Astrocyte (in vitro differentiated cells and primary cell): ENCODE results near the gene IST1. TPM values are rescaled to one million over a fixed set of nuclear protein-coding genes. Genes with fewer than 3 reads are reported as not detected.

Source experiments
- DNase-seq: peaks from one replicate; pipeline ENCODE4 v3.0.0-alpha.2; 2010; ENCODE audit warnings: low read depth
- FAIRE-seq: peaks from 2 replicates; lab custom pipeline; 2011; peaks lifted over from hg19 to GRCh38; lab: Jason Lieb, UNC
- H2AFZ ChIP-seq: 2 replicates; pipeline ENCODE4 v1.6.0; 2012; ENCODE audit warnings: low read depth, low read length, inconsistent platforms
- H3K27ac ChIP-seq: 2 replicates; pipeline ENCODE4 v1.5.1; 2011; ENCODE audit warnings: low read depth, low read length, inconsistent platforms
- H3K27me3 ChIP-seq: 2 replicates; pipeline ENCODE4 v1.6.0; 2011; ENCODE audit warnings: low read length, inconsistent platforms; ENCODE audit not compliant: insufficient read depth
- H3K36me3 ChIP-seq: 2 replicates; pipeline ENCODE4 v1.5.1; 2011; ENCODE audit warnings: low read length, inconsistent platforms; ENCODE audit not compliant: insufficient read depth
- H3K4me1 ChIP-seq: 2 replicates; pipeline ENCODE4 v1.5.1; 2011; ENCODE audit warnings: low read length, inconsistent platforms; ENCODE audit not compliant: insufficient read depth
- H3K4me2 ChIP-seq: 2 replicates; pipeline ENCODE4 v1.6.0; 2012; ENCODE audit warnings: low read length, inconsistent platforms
- H3K4me3 ChIP-seq: 2 replicates; pipeline ENCODE4 v1.5.1; 2011; ENCODE audit warnings: low read depth, mild to moderate bottlenecking, low read length, inconsistent platforms; ENCODE audit not compliant: insufficient read depth
- H3K79me2 ChIP-seq: 2 replicates; pipeline ENCODE4 v1.6.0; 2012; ENCODE audit warnings: mild to moderate bottlenecking, low read length, inconsistent platforms; ENCODE audit not compliant: insufficient read depth
- H3K9ac ChIP-seq: 2 replicates; pipeline ENCODE4 v1.6.0; 2012; ENCODE audit warnings: mild to moderate bottlenecking, low read length, inconsistent platforms
- H3K9me3 ChIP-seq: 2 replicates; pipeline ENCODE4 v1.5.1; 2012; ENCODE audit warnings: low read depth, mild to moderate bottlenecking, low read length, inconsistent platforms; ENCODE audit not compliant: insufficient read depth
- H4K20me1 ChIP-seq: 2 replicates; pipeline ENCODE4 v1.6.0; 2012; ENCODE audit warnings: low read length, inconsistent platforms; ENCODE audit not compliant: insufficient read depth
- H3K27ac Mint-ChIP-seq: one replicate; pipeline ENCODE4 v1.8.0; 2021; ENCODE audit warnings: mild to moderate bottlenecking, mixed read lengths; ENCODE audit not compliant: unreplicated experiment
- H3K27me3 Mint-ChIP-seq: one replicate; pipeline ENCODE4 v1.8.0; 2021; ENCODE audit warnings: low read depth, mixed read lengths; ENCODE audit not compliant: unreplicated experiment
- H3K36me3 Mint-ChIP-seq: one replicate; pipeline ENCODE4 v1.8.0; 2021; ENCODE audit warnings: low read depth, mixed read lengths; ENCODE audit not compliant: unreplicated experiment
- H3K4me1 Mint-ChIP-seq: one replicate; pipeline ENCODE4 v1.8.0; 2021; ENCODE audit warnings: low read depth, mixed read lengths; ENCODE audit not compliant: unreplicated experiment
- H3K4me3 Mint-ChIP-seq: one replicate; pipeline ENCODE4 v1.8.0; 2021; ENCODE audit warnings: mild to moderate bottlenecking, moderate library complexity, mixed read lengths; ENCODE audit not compliant: unreplicated experiment
- H3K9me3 Mint-ChIP-seq: one replicate; pipeline ENCODE4 v1.8.0; 2021; ENCODE audit warnings: mild to moderate bottlenecking, mixed read lengths; ENCODE audit not compliant: unreplicated experiment
- CTCF ChIP-seq: IDR thresholded peaks from 2 replicates; pipeline ENCODE4 v1.5.1; 2011; ENCODE audit warnings: low read depth, mild to moderate bottlenecking, inconsistent platforms, low read length, moderate library complexity; ENCODE audit not compliant: insufficient read depth
- EZH2 ChIP-seq: IDR thresholded peaks from 2 replicates; pipeline ENCODE4 v1.6.1; 2012; ENCODE audit warnings: mild to moderate bottlenecking, low read length, inconsistent platforms; ENCODE audit not compliant: insufficient read depth
- total RNA-seq: library from RNA; stranded (reverse); gene quantifications from 2 replicates; pipeline ENCODE4 v1.2.1, GENCODE V29; 2021

The IST1 gene
- total RNA-seq, 1 donor from 2014 or later = 241 TPM

- Histone ChIP-seq H3K9me3 (no peaks in the 10 kb centered on the region), H3K4me3 (no peak overlapping the region), H3K79me2 (peaks cover 49% of the 10 kb centered on the region), H3K9ac (no peak overlapping the region), H3K27ac (peak overlapping the region; percentile 53), H3K4me1 (peaks cover 45% of the 10 kb centered on the region), H3K27me3 (no peaks in the 10 kb centered on the region), H3K36me3 (peaks cover 23% of the 10 kb centered on the region), H4K20me1 (peaks cover 79% of the 10 kb centered on the region), H2AFZ (no peak overlapping the region), H3K4me2 (peak overlapping the region; percentile 50)
- FAIRE-seq (no peak), DNase-seq (peak; percentile 78)
- Mint-ChIP-seq H3K4me3 (peak overlapping the region; percentile 16), H3K36me3 (peaks cover 12% of the 10 kb centered on the region), H3K4me1 (peaks cover 58% of the 10 kb centered on the region), H3K9me3 (peaks cover 3% of the 10 kb centered on the region), H3K27me3 (no peaks in the 10 kb centered on the region), H3K27ac (peak overlapping the region; percentile 73)
- TF ChIP-seq EZH2 (no peak), CTCF (no peak)
These were observed 33.7 kb downstream of the IST1 start for GRCh38 chr16:71929048-71929447.

GRCh38 chr16:71930013-71930563, 34.8 kb downstream of the IST1 start:
- peaks cover 3% of the 10 kb centered on the region for H3K9me3 Mint-ChIP-seq
- Histone ChIP-seq H3K9ac (no peak overlapping the region), H3K27ac (no peak overlapping the region), H3K4me3 (no peak overlapping the region), H3K36me3 (peaks cover 19% of the 10 kb centered on the region), H2AFZ (no peak overlapping the region), H4K20me1 (peaks cover 81% of the 10 kb centered on the region), H3K27me3 (no peaks in the 10 kb centered on the region), H3K4me2 (peak overlapping the region; percentile 15), H3K9me3 (no peaks in the 10 kb centered on the region), H3K79me2 (peaks cover 46% of the 10 kb centered on the region), H3K4me1 (peaks cover 45% of the 10 kb centered on the region)
- DNase-seq (no peak), FAIRE-seq (no peak)
- TF ChIP-seq CTCF (no peak), EZH2 (no peak)
- H3K4me1 Mint-ChIP-seq = peaks cover 60% of the 10 kb centered on the region
- peak overlapping the region; percentile 47 for H3K27ac Mint-ChIP-seq
- peaks cover 10% of the 10 kb centered on the region for H3K36me3 Mint-ChIP-seq
- peak overlapping the region; percentile 4 for H3K4me3 Mint-ChIP-seq
- no peaks in the 10 kb centered on the region for H3K27me3 Mint-ChIP-seq

GRCh38 chr16:71931001-71931400, 35.7 kb downstream of the IST1 start:
- peaks cover 14% of the 10 kb centered on the region for H3K36me3 Mint-ChIP-seq
- peaks cover 66% of the 10 kb centered on the region for H3K4me1 Mint-ChIP-seq
- H3K9me3 Mint-ChIP-seq = peaks cover 3% of the 10 kb centered on the region
- H3K27ac Mint-ChIP-seq = peak overlapping the region; percentile 18
- no peak overlapping the region for H3K4me2 ChIP-seq
- peaks cover 80% of the 10 kb centered on the region for H4K20me1 ChIP-seq
- no peaks in the 10 kb centered on the region for H3K27me3 ChIP-seq
- no peak overlapping the region for H3K4me3 ChIP-seq
- no peak for DNase-seq
- H3K27ac ChIP-seq = no peak overlapping the region
- peaks cover 45% of the 10 kb centered on the region for H3K4me1 ChIP-seq
- H3K4me3 Mint-ChIP-seq = no peak overlapping the region
- H3K36me3 ChIP-seq = peaks cover 16% of the 10 kb centered on the region
- H3K9ac ChIP-seq = no peak overlapping the region
- TF ChIP-seq EZH2 (no peak), CTCF (no peak)
- no peak overlapping the region for H2AFZ ChIP-seq
- FAIRE-seq = no peak
- peaks cover 44% of the 10 kb centered on the region for H3K79me2 ChIP-seq
- H3K27me3 Mint-ChIP-seq = no peaks in the 10 kb centered on the region
- no peaks in the 10 kb centered on the region for H3K9me3 ChIP-seq
